ENCODE measurements around the gene HGD.
"Not testable (repeated sequence)": the region's sequence is repeated elsewhere in the genome, so short reads cannot be mapped to it uniquely, and the experiment has no call there.

Gene HGD

DNA sequence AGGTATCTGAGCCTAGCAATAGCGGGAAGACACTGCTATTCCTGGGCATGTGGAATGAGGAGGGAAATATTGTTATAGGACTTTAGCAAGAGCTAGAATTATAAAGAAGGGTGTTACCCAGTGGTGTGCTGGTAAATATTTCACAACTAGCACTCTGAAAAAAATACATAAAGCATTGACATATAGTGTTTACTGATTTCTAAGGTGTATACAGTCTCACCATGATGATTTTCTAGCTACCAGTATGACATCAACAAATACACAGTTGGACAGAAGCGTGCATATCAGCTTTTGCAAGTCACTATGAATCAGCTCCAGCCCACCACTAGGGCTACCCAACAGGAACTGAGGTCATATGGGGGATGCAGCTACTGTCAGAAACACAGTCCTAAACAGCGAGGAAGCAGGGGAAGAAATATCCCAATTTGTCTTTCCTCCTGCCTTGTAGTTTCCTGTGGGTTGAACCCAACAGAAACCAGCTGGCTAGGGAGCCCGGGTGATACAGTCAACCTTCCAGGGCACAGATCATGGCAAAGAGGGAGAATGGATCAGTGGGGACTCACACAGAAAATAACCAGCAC lies 39.6 kb downstream of the HGD start:
- peak; percentile 18 for DNase-seq (ENCODE audit: low read depth)
- H3K4me3 ChIP-seq (ENCODE audit: control insufficient read depth, low read depth, low read length), result no peak overlapping the region
- TF ChIP-seq, protein P1, sequence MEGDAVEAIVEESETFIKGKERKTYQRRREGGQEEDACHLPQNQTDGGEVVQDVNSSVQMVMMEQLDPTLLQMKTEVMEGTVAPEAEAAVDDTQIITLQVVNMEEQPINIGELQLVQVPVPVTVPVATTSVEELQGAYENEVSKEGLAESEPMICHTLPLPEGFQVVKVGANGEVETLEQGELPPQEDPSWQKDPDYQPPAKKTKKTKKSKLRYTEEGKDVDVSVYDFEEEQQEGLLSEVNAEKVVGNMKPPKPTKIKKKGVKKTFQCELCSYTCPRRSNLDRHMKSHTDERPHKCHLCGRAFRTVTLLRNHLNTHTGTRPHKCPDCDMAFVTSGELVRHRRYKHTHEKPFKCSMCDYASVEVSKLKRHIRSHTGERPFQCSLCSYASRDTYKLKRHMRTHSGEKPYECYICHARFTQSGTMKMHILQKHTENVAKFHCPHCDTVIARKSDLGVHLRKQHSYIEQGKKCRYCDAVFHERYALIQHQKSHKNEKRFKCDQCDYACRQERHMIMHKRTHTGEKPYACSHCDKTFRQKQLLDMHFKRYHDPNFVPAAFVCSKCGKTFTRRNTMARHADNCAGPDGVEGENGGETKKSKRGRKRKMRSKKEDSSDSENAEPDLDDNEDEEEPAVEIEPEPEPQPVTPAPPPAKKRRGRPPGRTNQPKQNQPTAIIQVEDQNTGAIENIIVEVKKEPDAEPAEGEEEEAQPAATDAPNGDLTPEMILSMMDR (IDR thresholded peaks at IDR 0.05; ENCODE audit: control insufficient read depth, insufficient read depth, low read depth, low read length, missing control alignments), result no peak

DNA sequence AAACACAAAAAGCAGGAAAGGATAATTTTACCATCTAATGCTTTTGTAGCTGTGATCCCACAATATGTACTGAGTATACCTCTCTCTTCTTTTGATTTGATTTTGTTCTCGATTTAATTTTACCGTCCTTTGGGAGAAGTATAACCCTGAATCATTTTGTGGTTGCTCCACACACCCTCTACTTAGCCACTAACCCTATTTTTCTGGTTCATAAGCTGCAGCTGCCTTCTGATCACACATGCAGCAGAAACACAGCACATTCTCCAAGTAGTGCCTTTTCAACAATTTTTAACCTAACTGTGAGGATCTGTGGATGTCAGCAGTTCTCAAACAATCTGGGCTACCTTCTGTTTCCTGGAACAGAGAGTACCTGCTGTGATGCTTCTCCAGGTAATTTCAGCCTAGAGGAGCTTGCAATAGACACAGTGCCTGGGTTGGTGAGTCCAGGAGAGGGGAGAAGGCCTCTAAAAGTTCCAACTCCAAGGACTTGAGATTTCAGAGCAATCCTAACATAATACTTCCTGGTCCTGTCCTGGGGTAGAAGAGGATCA lies 40.3 kb downstream of the HGD start:
- H3K4me3 ChIP-seq (ENCODE audit: control insufficient read depth, low read depth, low read length), result no peak overlapping the region
- DNase-seq (ENCODE audit: low read depth), result no peak
- TF ChIP-seq, protein P1 (IDR thresholded peaks at IDR 0.05; ENCODE audit: control insufficient read depth, insufficient read depth, low read depth, low read length, missing control alignments), result no peak

DNA sequence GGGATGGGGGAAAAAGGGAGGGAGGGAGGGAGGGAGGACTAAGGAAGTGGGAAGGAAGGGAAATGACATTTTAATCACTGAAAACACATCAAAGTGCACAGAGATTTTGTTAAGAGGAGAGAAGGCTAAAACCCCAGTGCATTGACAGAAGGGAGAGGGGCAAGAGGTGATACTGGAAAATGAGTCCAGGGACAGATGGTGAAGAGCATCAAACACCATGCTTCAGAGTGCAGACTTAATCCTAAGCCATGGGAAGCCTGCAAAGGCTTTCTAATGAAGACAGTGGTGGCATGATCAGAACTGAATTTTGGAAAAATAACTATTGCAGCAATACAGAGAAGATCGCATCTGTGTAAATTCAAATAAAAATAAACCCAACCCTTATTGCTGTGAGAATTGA lies 41.8 kb downstream of the HGD start:
- DNase-seq (ENCODE audit: low read depth), result no peak

DNA sequence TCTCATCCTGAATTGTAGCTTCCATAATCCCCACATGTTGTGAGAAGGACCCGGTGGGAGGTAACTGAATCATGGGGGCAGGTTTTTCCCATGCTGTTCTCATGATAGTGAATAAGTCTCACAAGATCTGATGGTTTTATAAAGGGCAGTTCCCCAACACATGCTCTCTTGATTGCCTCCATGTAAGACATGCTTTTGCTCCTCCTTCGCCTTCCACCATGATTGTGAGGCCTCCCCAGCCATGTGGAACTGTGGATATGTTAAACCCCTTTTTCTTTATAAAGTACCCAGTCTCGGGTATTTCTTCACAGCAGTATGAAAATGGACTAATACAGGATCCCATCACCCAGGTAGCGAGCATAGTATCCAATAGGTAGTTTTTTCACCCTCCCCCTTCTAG lies 43.2 kb downstream of the HGD start:
- DNase-seq (ENCODE audit: low read depth); H3K4me3 ChIP-seq (ENCODE audit: control insufficient read depth, low read depth, low read length): not testable (repeated sequence)

More for the DNA sequence above, 41.8 kb downstream of the HGD start:
- TF ChIP-seq, protein P1 (IDR thresholded peaks at IDR 0.05; ENCODE audit: control insufficient read depth, insufficient read depth, low read depth, low read length, missing control alignments), result no peak
- H3K4me3 ChIP-seq (ENCODE audit: control insufficient read depth, low read depth, low read length), result no peak overlapping the region

DNA sequence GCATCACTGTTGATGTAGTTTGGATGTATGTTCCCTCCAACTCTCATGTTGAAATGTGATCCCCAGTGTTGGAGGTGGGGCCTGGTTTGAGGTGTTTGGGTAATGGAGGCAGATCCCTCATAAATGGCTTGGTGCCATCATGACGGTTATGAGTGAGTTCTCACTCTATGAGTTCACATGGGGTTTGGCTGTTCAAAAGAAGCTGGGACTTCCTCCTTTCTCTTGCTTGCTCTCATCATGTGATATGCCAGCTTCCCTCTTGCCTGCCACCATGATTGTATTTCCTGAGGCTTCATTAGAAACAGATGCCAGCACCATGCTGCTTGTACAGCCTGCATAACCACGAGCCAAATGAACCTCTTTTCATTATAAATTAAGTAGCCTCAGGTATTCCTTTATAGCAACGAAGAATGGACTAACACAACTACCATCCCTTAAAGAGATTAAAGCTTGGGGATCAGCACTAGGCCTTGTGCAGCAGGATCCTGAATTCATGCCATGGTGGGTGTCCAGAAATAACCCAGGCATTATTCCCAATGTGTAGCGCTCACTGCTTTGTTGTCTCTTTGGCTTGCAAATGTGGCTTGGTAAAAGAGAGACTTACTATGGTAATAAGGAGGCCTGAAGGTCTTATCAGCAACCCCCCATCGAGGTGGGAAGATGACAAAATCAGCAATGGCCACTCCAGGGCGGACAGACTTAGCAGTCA lies 44.0 kb downstream of the HGD start:
- TF ChIP-seq, protein P1 (IDR thresholded peaks at IDR 0.05; ENCODE audit: control insufficient read depth, insufficient read depth, low read depth, low read length, missing control alignments), result no peak
- DNase-seq (ENCODE audit: low read depth), result no peak
- H3K4me3 ChIP-seq (ENCODE audit: control insufficient read depth, low read depth, low read length), result no peak overlapping the region

DNA sequence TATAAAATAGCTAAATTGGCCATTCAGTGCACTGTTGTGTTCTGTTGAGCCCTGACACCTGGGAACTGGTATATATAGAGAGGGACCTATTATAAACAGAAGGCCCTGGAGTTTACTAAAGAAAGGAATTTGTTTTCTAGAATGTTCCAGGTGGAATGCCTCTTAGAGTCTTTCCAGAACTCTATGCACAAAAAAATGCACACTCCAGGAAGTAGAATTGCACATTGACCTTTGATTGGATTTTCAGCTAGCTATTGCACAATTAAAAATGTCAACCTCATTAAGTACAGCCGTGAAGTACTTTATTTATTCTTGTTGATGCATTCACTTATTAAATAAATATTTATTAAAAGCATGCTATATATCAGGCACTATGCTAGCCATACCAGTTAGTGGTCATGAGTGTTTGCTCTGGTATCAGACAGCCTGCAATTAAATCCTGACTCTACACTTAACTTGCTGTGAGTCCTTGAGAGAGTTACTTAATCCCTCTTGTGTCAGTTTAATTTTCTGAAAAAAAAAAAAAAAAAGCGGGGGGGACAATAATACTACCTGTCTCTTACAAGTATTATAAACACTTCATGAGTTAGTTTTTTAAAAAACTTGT lies 45.1 kb downstream of the HGD start:
- no peak for DNase-seq (ENCODE audit: low read depth)
- TF ChIP-seq, protein P1 (IDR thresholded peaks at IDR 0.05; ENCODE audit: control insufficient read depth, insufficient read depth, low read depth, low read length, missing control alignments), result no peak
- no peak overlapping the region for H3K4me3 ChIP-seq (ENCODE audit: control insufficient read depth, low read depth, low read length)

DNA sequence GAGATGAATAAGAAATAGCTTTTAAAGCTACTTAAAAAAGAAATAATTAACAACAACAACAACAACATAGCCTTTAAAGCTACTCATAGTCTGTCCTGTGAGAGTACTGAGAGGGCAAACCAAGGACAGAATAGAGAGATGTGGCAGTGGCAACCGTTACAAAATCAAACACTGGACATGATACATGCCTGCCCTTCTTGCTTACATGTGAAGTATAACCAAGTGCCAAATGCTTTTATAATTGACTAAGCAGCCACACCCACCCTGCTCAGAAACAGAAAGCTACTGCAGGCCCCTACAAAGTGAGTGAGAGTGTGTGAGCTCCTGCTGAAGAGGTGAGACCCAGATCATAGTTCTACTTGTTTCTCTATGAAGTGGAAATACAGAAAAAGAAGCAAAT lies 47.5 kb downstream of the HGD start:
- DNase-seq (ENCODE audit: low read depth), result no peak
- H3K4me3 ChIP-seq (ENCODE audit: control insufficient read depth, low read depth, low read length), result no peak overlapping the region
- TF ChIP-seq, protein P1 (IDR thresholded peaks at IDR 0.05; ENCODE audit: control insufficient read depth, insufficient read depth, low read depth, low read length, missing control alignments), result no peak

Data from AG09309 (cell line).